Activated CD4-positive, alpha-beta T cell treated with anti-CD3 and anti-CD28 coated beads, Interleukin-2, Interleukin-6, amounts not matched to agents 100 ng/mL and 50 ng/mL, durations not matched to agents 16 hours and 8 hours (primary cell): ENCODE data around the gene RSPH1.
A peak's percentile ranks its signal among the peaks of the same experiment; 100 is the strongest.

Experiments used
- DNase-seq: peaks from one replicate; pipeline ENCODE4 v3.0.0-alpha.2; 2020

RSPH1 gene

DNA sequence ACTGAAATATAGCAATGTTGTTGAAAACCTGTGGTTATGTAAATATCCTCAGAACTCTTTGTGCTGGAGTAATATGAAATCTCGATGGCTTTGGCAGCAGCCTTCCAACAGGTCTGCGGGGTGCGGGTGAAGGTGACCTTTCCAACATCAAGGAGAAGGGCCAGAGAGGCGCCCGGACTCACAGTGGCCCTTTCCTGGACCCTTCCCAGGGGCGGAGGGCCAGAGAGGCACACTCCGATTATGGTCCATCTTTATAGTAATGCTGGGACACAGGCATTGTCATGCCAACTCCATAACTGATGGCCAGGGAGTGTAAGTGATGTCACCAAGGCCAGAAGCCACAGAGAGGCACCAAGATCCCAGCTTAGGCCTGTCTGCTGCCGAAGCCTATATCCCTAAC is 35.7 kb upstream of the RSPH1 start:
- no peak for DNase-seq

DNA sequence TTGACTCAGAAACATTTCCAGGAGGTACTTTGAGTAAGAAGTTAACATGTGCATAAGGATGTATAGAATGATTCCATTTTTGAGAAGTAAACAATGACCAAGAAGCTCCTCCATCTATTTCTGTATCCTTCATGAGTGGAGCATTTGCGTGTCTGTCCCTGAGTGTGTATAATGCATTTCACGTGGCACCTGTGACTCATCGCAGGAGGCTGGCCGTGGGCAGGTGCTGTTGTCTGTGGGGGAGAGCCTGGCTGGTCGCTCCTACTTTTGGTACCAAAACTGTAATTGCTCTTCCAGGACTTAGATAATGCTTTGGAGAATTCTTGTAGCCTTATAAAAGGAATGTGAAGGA is 34.1 kb upstream of the RSPH1 start:
- DNase-seq: no peak

DNA sequence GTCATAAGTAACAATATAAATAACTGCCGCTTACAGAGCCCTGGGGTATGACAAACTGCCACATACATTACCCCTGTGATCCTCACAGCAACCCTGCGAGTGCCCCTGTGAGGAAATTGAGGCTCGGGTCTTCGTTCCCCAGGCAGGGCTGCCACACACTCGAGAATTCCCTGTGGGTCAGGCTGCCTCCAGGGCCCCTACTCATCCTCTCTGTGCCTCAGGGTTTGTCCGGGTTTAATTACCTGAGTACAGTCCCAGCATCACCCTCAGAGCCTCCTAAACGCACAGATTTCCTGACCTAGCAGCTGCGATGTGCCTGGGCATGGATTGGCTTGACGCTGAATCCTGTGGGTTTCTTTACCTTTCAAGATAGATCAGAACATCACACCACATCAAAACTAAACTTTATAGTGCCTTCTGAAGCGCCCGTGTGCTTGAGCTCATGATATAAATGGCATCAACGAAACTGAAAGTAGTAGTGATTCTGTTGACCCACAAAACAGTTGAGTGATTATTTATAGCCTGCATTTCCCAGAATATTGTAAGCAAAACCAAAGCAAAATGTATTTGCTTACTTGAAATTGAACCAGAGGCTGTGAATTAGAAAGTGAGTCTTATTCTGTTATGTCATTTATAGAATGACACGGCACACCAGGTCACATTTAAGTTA is 31.6 kb upstream of the RSPH1 start:
- peak; percentile 86 for DNase-seq

DNA sequence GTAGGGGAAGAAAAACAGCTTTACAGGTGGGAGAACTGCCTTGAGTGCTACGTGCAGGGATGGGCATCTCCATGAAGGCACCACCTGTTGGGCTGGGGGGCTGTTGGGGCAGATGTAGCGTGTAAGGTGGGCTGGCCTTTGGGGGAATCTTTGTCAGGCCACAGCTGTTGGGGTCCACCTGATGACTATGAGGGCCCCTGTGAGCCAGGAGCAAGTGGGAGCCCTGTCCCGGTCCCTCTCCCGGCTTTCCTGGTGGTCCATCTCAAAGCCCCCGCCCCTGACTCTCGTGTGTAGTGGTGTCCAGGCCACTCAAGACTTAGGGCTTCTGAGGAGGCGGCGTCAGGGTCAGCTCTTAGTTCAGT is 31.1 kb upstream of the RSPH1 start:
- DNase-seq: no peak

DNA sequence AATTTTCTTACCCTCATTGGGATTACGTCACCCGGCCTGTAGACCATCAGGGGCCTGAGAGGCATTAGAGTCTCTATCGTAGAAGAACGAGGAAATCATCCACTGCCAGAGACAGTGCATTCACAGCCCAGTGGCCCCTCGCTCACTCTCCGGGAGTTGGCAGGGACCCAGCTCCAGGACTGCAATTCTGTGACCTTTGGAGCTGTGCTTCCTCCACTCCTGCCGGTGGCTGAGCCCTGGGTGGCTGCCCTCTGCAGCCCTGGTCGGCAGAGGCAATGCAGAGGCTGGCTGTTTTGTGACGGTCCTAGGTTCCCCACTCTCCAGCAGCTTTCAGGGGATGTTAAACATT is 30.3 kb upstream of the RSPH1 start:
- DNase-seq: no peak

DNA sequence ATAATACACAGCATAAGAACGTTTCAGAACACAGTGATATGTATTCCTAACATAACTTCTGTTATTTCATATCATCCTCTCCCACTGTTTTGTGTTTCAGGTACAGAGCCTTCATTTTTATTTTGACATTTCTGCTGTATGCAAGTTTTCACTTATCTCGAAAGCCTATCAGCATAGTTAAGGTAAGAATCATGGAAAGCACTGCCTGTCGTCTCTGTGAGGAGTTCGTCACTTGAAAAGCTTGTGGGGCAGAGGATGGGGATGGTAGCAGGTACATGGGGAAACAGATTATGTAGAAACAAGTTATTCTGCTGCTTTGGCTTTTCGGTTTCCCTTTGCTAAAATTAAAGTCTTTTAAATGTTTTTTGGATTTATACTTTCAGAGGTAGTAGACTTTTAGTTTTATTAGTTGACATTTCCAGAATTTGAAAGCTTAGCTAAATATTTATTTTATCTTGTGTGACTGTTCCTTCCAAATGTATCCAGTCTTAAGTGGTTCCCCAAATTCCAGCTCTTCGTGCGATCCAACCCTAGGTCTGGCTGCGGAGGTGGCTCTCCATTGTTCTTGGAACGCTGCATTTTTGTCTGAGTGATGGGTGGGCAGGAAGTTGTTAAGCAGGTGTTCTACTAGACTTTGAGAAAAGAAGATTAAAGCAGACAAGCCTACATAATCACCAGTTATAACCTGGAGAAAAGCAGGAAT is 29.8 kb upstream of the RSPH1 start:
- DNase-seq: no peak

DNA sequence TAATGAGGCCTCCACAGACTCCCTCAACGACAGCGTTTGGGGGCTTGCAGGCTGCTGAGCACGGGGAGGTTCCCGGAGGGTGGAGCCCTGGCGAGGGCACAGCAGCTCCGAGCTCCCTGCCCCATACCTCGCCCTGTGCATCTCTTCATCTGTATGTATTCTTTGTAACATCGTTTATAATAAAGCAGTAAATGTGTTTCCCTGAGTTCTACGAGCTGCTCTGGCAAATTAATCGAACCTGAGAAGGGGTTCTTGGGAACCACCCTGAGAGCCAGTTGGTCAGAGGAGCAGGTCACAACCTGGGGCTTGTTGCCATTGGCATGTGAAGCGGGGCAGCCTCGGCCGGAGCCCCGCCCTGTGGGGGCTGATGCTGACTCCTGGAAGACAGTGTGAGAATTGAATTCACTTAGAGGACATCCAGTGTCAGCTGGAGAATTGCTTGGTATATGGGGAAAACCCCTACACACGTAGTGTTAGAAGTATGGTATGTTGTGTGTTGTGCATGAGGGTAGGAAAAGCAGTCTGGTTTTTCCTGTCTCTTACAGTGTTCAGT is 29.1 kb upstream of the RSPH1 start:
- DNase-seq: no peak

DNA sequence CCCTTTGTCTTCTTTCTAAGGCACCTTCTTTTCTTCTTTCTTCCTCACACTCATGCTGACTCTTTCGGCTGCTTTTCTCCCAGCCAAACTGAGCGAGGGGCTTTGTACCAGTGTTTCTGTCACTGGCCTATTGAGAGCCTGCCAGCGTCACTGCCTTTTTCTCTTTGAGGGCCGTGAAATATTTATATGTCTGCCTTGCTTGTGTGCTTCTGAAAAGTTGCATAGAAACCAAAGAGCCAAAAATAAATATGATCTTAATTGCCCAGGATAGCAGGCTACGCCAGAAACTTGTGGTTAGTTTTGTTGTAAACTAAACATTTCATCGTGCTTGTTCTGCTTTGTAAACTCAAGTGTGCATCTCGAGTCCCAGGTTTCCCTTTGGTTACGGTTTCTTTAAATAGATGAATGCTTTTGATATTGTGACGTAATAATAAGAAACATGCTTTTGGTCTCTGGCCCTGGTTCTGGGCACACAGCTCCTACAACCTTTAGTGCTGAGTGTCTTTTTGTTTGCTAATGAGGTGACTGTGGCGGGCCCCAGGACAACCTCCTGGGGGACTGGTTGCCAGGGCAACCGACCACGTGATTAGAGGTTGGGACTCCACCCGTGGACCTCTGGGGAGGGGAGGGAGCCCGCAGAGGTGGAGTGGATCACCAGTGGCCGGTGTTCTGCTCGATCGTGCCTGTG is 28.5 kb upstream of the RSPH1 start:
- no peak for DNase-seq

DNA sequence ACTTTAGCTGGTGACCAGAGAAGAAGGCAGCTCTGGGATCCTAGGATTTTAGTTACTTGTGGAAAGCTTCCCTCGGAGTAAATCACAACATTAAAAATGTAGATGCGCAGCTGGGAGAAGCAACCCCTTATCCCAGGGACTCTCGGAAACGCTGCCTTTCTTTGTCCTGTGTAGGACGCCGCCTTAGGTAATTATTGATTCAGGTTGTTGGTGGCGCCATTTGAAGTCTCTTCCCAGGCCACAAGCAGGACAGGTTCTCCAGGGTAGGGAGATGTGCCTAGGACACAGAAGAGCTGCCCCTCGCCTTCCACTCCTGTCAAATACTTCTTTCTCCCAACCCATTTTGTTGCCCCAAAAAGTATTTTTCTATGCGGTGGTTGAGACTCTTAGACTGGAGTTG is 27.9 kb upstream of the RSPH1 start:
- DNase-seq: no peak

DNA sequence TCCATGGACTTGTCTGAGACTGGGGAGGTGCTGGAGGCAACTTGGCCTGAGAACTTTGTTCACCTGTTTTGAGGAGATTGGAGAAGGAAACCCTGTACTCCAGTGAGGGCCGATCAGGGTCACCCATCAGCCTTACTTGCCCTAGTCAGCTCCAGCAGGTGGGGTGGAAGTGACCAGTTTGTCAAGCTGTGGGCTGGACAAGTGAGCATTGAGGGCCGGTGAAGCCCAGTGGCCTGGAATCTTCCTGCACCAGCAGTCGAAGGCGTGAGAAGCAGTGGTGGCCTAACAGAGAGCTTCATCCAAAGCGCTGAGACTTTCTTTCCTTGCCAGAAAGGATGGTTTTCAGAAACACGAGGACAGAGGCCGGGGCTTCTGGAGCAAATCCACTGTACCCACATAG is 27.2 kb upstream of the RSPH1 start:
- DNase-seq: no peak

DNA sequence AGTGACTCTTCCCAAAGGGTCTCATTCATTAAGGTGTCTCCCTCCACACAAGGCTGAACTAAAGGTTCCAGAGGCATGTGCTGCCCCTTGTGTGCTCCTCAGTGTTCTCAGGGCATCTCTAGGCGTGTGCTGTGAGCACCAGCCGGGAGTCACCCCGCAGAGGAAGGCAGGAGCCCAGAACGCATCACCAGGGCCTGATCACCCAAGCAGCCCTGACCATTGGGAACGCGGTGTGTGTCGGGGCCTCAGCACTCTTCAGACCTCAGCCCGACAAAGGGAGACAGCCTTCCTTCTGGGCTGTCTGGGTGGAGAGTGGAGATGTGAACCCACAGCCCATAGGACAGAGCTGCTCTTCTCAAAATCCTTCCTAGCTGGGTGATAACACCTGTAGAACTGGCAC is 26.7 kb upstream of the RSPH1 start:
- DNase-seq: no peak

DNA sequence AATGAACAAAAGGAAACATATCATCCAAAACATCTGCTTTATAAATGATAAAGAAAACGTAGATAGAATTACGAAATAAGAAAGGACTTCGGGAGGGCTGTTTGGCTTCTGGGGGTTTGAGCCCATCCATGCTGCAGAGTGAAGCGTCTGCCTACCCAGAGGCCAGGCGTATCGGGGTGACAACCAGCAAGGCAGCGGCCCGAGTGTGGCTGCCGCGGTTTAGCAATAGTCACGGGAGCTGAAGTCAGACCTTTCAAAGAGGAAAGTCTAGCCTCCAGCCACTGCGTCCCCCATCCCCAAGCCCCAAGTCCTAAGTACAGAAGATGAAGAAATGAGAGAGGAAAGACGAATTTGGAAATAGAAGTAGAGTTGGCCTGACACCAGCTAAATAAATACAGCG is 26.2 kb upstream of the RSPH1 start:
- DNase-seq: no peak

DNA sequence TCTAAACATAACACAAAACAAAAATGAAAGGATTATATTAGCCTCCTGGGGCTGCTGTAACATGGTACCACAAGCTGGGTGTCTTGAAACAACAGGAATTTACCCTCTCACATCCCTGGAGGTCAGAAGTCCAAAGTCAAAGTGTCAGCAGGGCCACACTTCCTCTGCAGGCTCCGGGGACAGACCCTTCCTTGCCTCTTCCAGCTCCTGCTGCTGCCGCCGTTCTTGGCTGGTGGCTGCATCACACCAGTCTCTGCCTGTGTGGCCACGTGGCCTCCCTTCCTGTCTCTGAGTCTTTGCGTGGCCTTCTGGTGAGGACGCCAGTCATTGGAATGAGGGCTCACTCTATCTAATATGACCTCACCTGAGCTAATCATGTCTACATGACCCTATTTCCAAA is 25.8 kb upstream of the RSPH1 start:
- no peak for DNase-seq

DNA sequence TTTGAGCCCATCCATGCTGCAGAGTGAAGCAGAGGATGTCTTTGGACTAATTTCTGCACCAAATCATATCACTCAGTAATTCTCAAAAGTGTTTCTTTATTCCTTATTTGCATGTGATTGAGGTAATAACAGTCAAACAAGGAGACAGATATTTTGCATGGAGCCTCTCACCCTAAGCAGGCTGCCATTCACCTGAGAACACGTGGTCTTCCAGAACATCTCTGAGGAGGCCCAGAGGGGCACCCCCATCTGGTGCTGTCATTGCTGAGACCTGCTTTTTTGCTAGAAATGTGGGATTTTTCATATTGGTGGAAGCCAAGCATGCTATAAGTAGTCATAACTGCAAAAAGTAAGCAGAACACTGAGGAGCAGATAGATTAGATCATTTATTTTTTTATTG is 25.4 kb upstream of the RSPH1 start:
- DNase-seq: no peak

DNA sequence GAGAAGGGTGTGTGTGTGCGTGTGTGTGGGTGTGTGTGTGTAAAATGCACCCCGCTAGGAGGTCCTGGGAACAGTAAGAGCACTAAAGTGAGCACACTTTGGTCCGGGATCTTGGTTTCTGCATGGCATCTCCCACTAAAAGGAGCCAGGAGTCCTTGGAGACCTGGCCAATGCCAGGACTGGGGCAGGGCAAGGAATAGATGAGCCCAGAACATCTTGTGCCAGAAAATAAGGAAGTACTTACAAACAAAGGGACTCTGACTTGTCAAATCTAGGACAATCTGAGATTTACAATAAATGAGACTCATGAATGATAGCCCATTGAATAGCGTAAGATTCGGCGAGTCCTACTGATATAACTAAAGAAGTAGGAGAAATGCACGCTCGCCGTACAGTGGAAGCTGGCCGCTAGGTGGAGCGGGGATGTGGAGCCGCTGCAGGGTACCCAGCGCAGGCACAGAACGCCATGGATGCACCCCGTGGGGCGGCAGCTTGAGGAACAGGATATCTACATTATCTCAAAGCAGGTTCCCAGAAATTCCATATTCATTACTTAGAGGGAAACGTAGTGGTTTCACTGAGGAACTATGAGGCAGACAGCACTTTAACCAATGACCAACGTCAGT is 24.7 kb upstream of the RSPH1 start:
- DNase-seq: no peak

DNA sequence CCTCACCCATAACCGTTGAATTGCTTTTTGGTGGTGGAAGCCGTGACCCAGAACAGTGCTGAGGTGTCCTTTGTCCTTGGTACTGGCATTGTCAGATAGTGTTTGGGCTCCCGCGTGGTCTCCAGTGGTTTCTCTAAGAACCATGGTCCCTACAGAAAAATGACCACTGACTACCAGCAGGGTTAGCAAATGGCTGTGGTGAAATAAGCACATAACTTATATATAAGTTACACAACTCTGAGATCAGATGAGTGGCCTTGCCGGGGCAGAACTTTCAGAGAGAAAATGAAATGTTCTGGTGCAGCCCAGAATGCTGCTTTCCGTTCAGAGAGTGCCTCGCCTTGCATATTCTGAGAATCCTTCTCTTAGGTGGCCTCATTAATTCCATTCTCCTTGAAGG is 22.6 kb upstream of the RSPH1 start:
- no peak for DNase-seq

DNA sequence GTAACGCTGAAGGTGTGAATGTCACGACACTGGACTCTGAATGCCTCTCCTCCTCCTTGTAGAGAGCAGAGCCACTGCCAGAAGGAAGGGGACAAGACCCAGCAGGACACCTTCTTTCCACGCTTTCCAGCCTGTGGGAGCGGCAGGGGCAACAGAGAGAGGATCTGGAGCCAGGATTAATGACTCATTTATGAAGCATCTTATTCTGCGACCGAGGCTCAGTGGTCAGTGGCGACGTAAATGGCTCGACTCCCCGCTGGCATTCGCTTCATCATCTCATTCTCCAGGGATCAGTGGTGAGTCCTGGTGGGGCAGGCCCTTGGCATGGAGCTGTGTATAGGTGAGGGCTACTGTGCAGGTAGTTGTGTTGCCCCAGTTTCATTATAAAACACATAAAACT is 22.2 kb upstream of the RSPH1 start:
- DNase-seq: no peak

DNA sequence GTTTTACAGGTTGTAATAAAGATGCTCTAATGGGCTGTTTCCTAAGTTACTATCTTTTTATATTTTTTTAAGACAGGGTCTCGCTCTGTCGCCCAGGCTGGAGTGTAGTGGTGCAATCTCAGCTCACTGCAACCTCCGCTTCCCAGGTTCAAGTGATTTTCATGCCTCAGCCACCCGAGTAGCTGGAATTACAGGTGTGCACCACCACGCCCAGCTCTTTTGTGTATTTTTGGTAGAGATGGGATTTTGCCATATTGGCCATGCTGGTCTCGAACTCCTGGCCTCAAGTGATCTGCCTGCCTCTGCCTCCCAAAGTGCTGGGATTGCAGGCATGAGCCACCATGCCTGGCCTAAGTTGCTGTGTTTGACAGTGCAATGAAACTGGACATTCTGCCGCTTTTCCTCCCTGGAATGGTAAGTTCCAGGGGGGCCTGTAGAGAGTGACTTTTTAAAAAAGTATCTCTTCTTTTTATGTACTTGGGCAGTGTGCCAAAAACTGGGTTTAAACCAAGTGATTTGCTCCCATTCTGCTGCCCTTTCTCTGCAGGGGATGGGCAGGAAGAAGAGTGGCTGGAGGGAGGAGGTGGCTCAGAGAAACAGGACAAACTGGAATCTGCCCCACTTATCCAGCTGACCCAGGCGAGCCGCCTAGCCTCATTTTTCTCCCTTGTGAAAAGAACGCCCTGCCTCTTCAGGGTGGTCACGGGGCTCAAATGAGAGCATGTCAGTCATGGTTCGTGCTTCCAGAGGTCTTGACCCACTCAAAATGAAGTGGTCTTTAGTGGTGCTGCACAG is 19.9 kb upstream of the RSPH1 start:
- no peak for DNase-seq

DNA sequence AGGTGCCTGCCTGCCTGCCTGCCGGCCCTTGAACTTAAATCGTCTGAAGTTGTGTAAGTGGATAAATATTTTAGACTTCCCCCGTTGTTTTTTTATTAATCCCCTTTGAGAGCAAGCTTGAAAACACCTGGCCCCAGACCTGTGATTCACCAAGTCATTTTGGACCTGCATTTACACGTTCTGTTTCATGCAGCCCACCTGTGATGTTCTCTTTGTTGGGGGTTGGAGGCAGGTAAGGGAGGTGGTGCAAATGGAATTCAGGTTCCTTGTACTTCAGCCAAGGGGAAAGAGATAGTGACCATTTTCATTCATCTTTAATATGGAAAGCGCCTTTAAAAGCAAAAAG is 18.8 kb upstream of the RSPH1 start:
- no peak for DNase-seq

DNA sequence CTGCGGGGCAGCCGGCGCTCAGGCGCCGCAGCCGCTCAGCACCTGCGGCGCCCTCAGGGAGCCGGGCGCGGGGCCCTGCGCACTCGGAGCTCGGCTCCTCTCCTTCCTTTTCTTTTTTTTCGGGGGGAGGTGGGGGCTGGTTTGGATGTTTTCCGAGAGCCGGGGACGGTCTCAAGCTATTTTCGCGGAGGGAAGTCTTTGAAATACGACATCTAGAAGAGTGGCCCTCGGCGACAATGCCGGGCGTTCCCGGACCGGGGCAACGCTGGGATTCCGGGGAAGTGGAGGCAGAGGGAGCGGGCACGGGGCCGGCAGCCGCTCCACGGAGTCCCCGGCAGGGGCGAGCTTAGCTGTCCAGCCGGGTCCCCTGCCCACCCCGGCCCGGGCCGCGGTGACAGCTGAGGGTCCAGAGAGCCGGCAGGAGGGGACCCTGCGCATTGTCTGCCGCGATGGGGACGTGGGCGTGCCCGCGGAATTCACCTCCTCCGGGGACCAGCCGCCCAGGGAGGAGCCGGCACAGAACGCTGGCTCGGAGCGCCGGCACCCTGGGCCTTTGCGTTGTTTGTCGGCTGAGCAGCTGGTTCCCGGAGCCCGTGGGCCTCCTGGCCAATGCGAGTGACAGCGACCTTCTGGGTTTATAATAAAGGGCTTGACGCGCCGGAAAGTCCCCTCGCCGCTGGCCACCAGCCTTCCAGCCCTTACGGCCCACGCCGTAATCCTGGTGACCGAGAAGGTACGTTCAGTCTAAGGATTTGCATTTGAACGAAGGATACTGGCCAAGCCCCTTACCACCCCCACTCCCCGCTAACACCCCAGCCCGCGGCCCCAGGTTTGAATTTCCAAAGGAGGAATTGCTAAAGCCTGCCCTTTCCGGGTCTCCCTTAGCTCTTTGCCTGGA is 18.2 kb upstream of the RSPH1 start:
- DNase-seq: peak; percentile 66

DNA sequence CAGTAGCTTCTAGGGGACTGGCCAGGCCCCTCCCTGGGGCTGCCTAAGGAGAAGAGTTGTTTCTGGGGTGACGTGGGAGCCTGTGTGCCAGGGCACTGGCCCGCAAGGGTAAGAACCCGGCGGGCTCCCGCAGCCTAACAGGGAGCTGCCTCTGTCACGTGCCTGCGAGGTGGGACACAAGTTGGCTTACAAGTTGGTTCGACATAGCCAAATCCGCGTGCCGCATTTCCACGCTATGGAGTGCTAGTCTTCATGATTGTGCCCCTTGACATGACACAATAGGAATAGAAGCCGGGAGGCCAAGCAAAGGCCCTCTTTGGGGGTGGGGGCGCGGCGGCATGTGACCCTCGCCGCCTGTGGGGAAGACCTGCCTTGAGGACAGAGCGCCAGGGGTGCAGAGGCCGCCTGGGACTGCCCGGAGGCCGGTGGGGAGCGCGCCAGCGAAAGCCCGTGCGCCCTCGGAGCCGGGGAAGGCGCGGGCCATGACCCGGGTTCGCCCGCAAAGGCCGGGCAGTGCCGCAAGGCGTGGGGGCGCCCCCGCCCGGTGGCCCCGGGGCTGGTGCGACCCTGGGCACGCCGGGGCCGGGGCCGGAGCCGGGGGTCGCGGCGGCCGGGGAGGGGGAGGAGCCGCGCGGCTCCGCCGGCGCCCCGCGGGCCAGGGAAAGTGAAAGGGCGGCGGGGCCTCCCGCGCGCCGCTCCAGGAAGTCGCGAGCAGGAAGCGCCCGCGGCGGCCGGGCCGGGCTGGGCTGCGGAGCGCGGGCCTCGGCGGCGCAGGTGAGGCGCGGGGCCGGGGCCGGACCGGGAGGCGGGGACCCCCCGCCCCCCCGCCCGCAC is 17.3 kb upstream of the RSPH1 start, which contains the start of gene SLC37A1:
TSS of gene SLC37A1 (plus strand) at position 702 of the 834 bp plus-strand sequence. CDS start 4,603 bp downstream, outside the sequence.
- DNase-seq: peak; percentile 38
